Endothelial cell (in vitro differentiated cells): Measurements from ENCODE around the gene RFLNA. TPM values are rescaled to one million over a fixed set of nuclear protein-coding genes. Genes with fewer than 3 reads are reported as not detected.

ENCODE experiments used
- DNase-seq: peaks from one replicate; pipeline ENCODE4 v3.0.0; 2021; ENCODE audit warnings: low spot score
- H3K27ac Mint-ChIP-seq: one replicate; pipeline ENCODE4 v1.8.0; 2021; ENCODE audit warnings: mixed read lengths, inconsistent platforms; ENCODE audit not compliant: unreplicated experiment
- H3K27me3 Mint-ChIP-seq: one replicate; pipeline ENCODE4 v1.8.0; 2021; ENCODE audit warnings: mild to moderate bottlenecking, moderate library complexity, mixed read lengths, inconsistent platforms; ENCODE audit not compliant: unreplicated experiment
- H3K36me3 Mint-ChIP-seq: one replicate; pipeline ENCODE4 v1.8.0; 2021; ENCODE audit warnings: mild to moderate bottlenecking, low read depth, mixed read lengths, inconsistent platforms; ENCODE audit not compliant: unreplicated experiment
- H3K4me1 Mint-ChIP-seq: one replicate; pipeline ENCODE4 v1.8.0; 2021; ENCODE audit warnings: mild to moderate bottlenecking, mixed read lengths, inconsistent platforms; ENCODE audit not compliant: unreplicated experiment
- H3K4me3 Mint-ChIP-seq: one replicate; pipeline ENCODE4 v1.8.0; 2021; ENCODE audit warnings: mild to moderate bottlenecking, mixed read lengths, inconsistent platforms; ENCODE audit not compliant: unreplicated experiment
- H3K9me3 Mint-ChIP-seq: one replicate; pipeline ENCODE4 v1.8.0; 2021; ENCODE audit warnings: mixed read lengths, inconsistent platforms; ENCODE audit not compliant: unreplicated experiment
- CTCF ChIP-seq: fragments of 200-600 bp; sonication (generic); IDR thresholded peaks from one replicate; pipeline ENCODE4 v1.5.0; 2021; ENCODE audit warnings: antibody characterized with exemption; ENCODE audit not compliant: unreplicated experiment
- total RNA-seq: library from RNA; stranded (reverse); fragmentation: NEBNext Ultra II Directional; extraction: Animal tissue kit (Norgen Biotek cat#: 25700); gene quantifications from one replicate; pipeline ENCODE4 v1.2.1, GENCODE V29; 2021; ENCODE audit not compliant: unreplicated experiment

Gene RFLNA
- total RNA-seq, 1 donor from 2014 or later: 13.3 TPM

GRCh38 chr12:124281309-124281708 lies 13.6 kb upstream of the RFLNA start:
- Mint-ChIP-seq H3K27me3 (peaks cover 11% of the 10 kb centered on the region), H3K36me3 (no peaks in the 10 kb centered on the region), H3K27ac (no peak overlapping the region), H3K4me1 (peaks cover 18% of the 10 kb centered on the region), H3K4me3 (no peak overlapping the region), H3K9me3 (peaks cover 8% of the 10 kb centered on the region)
- DNase-seq: no peak
- no peak for TF ChIP-seq CTCF

GRCh38 chr12:124282287-124282686 lies 12.6 kb upstream of the RFLNA start:
- Mint-ChIP-seq H3K36me3 (peaks cover 3% of the 10 kb centered on the region), H3K4me1 (peaks cover 18% of the 10 kb centered on the region), H3K27me3 (peaks cover 10% of the 10 kb centered on the region), H3K9me3 (peaks cover 8% of the 10 kb centered on the region), H3K4me3 (no peak overlapping the region), H3K27ac (no peak overlapping the region)
- no peak for TF ChIP-seq CTCF
- DNase-seq: no peak

- no peak for DNase-seq
- H3K36me3 Mint-ChIP-seq: peaks cover 5% of the 10 kb centered on the region
- H3K27ac Mint-ChIP-seq: peak overlapping the region; percentile 68
- peaks cover 8% of the 10 kb centered on the region for H3K9me3 Mint-ChIP-seq
- H3K27me3 Mint-ChIP-seq: peaks cover 9% of the 10 kb centered on the region
- peaks cover 18% of the 10 kb centered on the region for H3K4me1 Mint-ChIP-seq
- H3K4me3 Mint-ChIP-seq: no peak overlapping the region
- TF ChIP-seq CTCF: no peak
Measured at GRCh38 chr12:124283326-124283725, 11.6 kb upstream of the RFLNA start.

- Mint-ChIP-seq H3K9me3 (peaks cover 8% of the 10 kb centered on the region), H3K36me3 (peaks cover 10% of the 10 kb centered on the region), H3K4me1 (peaks cover 16% of the 10 kb centered on the region), H3K27me3 (peaks cover 9% of the 10 kb centered on the region), H3K4me3 (no peak overlapping the region), H3K27ac (no peak overlapping the region)
- DNase-seq: no peak
- no peak for TF ChIP-seq CTCF
Measured at GRCh38 chr12:124284368-124284767, 10.5 kb upstream of the RFLNA start.

GRCh38 chr12:124286414-124286813 lies 8.5 kb upstream of the RFLNA start:
- H3K4me3 Mint-ChIP-seq: no peak overlapping the region
- TF ChIP-seq CTCF: no peak
- peaks cover 5% of the 10 kb centered on the region for H3K27me3 Mint-ChIP-seq
- H3K4me1 Mint-ChIP-seq: peaks cover 12% of the 10 kb centered on the region
- H3K36me3 Mint-ChIP-seq: peaks cover 10% of the 10 kb centered on the region
- H3K27ac Mint-ChIP-seq: no peak overlapping the region
- H3K9me3 Mint-ChIP-seq: peaks cover 8% of the 10 kb centered on the region
- no peak for DNase-seq
